Lower lobe of right lung (tissue), 2 donors: ENCODE measurements around the gene NR1I2. TPM values are rescaled to one million over a fixed set of nuclear protein-coding genes. Genes with fewer than 3 reads are reported as not detected.

Experiments
- ATAC-seq, 2 donors: fragments of 200-7000 bp; cut with Tn5 transposase; one replicate each; pipeline ENCODE4 v1.9.1; 2020 to 2022; ENCODE audit warnings: mild to moderate bottlenecking in 2 of 2, moderate library complexity in 2 of 2
- DNase-seq: peaks from one replicate; pipeline ENCODE4 v3.0.0-alpha.2; 2020
- H3K27ac ChIP-seq: fragments of 200-600 bp; one replicate; pipeline ENCODE4 v1.8.0; 2022
- H3K27me3 ChIP-seq: fragments of 200-600 bp; one replicate; pipeline ENCODE4 v1.8.0; 2022; ENCODE audit warnings: low read depth
- H3K36me3 ChIP-seq: fragments of 200-600 bp; one replicate; pipeline ENCODE4 v1.8.0; 2022; ENCODE audit warnings: mild to moderate bottlenecking
- H3K4me1 ChIP-seq: fragments of 200-600 bp; one replicate; pipeline ENCODE4 v1.8.0; 2022
- H3K4me3 ChIP-seq: fragments of 200-600 bp; one replicate; pipeline ENCODE4 v1.8.0; 2022; ENCODE audit warnings: mild to moderate bottlenecking
- H3K9me3 ChIP-seq: fragments of 200-600 bp; one replicate; pipeline ENCODE4 v1.8.0; 2022
- intact Hi-C: fragments of 100-400 bp; cut with DNase I; formaldehyde crosslinking; loops from one replicate; pipeline ENCODE4 v1.11.0; 2022
- total RNA-seq: library from RNA; stranded (reverse); fragmentation: NEBNext Ultra II Directional; extraction: Animal tissue kit (Norgen Biotek cat#: 25700); gene quantifications from one replicate; pipeline ENCODE4 v1.2.1, GENCODE V29; 2021
- TF ChIP-seq, protein P1 (sequence below): fragments of 200-600 bp; IDR thresholded peaks from one replicate; pipeline ENCODE4 v1.8.0; 2022; ENCODE audit warnings: antibody characterized with exemption, mild to moderate bottlenecking
- donor health status: DM: no; HTN: yes; CAD: no; lungs with severe emphysema.

The NR1I2 gene
- total RNA-seq, 1 donor from 2014 or later, result 0.21 TPM

DNA sequence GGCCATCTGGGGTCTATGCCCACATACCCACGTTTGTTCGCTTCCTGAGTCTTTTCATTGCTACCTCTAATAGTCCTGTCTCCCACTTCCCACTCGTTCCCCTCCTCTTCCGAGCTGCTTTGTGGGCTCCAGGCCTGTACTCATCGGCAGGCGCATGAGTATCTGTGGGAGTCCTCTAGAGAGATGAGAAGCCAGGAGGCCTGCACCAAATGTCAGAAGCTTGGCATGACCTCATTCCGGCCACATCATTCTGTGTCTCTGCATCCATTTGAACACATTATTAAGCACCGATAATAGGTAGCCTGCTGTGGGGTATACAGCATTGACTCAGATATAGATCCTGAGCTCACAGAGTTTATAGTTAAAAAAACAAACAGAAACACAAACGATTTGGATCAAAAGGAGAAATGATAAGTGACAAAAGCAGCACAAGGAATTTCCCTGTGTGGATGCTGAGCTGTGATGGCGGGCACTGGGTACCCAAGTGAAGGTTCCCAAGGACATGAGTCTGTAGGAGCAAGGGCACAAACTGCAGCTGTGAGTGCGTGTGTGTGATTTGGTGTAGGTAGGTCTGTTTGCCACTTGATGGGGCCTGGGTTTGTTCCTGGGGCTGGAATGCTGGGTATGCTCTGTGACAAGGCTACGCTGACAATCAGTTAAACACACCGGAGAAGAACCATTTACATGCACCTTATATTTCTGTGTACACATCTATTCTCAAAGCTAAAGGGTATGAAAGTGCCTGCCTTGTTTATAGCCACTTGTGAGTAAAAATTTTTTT is 35.9 kb downstream of the NR1I2 start:
- no peaks in the 10 kb centered on the region for H3K4me1 ChIP-seq
- intact Hi-C loops, result no loop called here
- ATAC-seq, result peak in 1 of 2 donors; percentile 21
- no peak overlapping the region for H3K27ac ChIP-seq
- TF ChIP-seq, protein P1, sequence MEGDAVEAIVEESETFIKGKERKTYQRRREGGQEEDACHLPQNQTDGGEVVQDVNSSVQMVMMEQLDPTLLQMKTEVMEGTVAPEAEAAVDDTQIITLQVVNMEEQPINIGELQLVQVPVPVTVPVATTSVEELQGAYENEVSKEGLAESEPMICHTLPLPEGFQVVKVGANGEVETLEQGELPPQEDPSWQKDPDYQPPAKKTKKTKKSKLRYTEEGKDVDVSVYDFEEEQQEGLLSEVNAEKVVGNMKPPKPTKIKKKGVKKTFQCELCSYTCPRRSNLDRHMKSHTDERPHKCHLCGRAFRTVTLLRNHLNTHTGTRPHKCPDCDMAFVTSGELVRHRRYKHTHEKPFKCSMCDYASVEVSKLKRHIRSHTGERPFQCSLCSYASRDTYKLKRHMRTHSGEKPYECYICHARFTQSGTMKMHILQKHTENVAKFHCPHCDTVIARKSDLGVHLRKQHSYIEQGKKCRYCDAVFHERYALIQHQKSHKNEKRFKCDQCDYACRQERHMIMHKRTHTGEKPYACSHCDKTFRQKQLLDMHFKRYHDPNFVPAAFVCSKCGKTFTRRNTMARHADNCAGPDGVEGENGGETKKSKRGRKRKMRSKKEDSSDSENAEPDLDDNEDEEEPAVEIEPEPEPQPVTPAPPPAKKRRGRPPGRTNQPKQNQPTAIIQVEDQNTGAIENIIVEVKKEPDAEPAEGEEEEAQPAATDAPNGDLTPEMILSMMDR, result no peak
- H3K27me3 ChIP-seq, result no peaks in the 10 kb centered on the region
- H3K4me3 ChIP-seq, result no peak overlapping the region
- no peak for DNase-seq
- H3K36me3 ChIP-seq, result no peaks in the 10 kb centered on the region
- H3K9me3 ChIP-seq, result no peaks in the 10 kb centered on the region

DNA sequence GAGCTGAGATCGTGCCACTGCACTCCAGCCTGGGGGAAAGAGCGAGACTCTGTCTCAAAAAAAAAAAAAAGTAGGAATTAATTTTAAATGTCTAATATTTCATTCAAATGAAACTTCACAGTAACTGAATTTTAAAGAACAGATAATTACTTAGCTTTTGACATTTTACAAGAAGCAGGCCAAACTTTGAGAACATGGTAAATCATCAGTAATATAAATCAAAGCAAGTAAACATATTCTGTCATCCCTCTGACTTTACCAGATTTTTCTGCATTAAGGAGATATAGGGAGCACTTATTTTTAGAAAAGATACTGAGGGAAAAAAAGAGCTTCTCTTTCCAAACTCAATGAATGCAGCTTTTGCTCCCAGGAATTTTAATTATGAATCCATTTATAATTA is 37.0 kb downstream of the NR1I2 start:
- ATAC-seq, result no peak
- Histone ChIP-seq H3K36me3 (no peaks in the 10 kb centered on the region), H3K27ac (no peak overlapping the region), H3K9me3 (no peaks in the 10 kb centered on the region), H3K4me1 (no peaks in the 10 kb centered on the region), H3K27me3 (no peaks in the 10 kb centered on the region), H3K4me3 (no peak overlapping the region)
- DNase-seq, result no peak
- TF ChIP-seq, protein P1, result no peak
- intact Hi-C loops, result no loop called here

GRCh38 chr3:119819806-119820205 is 37.9 kb downstream of the NR1I2 start:
- no peaks in the 10 kb centered on the region for H3K4me1 ChIP-seq
- H3K27ac ChIP-seq, result no peak overlapping the region
- DNase-seq, result no peak
- H3K27me3 ChIP-seq, result no peaks in the 10 kb centered on the region
- H3K36me3 ChIP-seq, result no peaks in the 10 kb centered on the region
- TF ChIP-seq, protein P1, result no peak
- intact Hi-C loops, result no loop called here
- no peak for ATAC-seq
- H3K4me3 ChIP-seq, result no peak overlapping the region
- H3K9me3 ChIP-seq, result no peaks in the 10 kb centered on the region

GRCh38 chr3:119825820-119826219 is 43.9 kb downstream of the NR1I2 start:
- TF ChIP-seq, protein P1, result no peak
- no peak overlapping the region for H3K4me3 ChIP-seq
- intact Hi-C loops, result no loop called here
- H3K27me3 ChIP-seq, result no peaks in the 10 kb centered on the region
- H3K9me3 ChIP-seq, result no peaks in the 10 kb centered on the region
- DNase-seq, result no peak
- H3K4me1 ChIP-seq, result no peaks in the 10 kb centered on the region
- H3K27ac ChIP-seq, result no peak overlapping the region
- ATAC-seq, result no peak
- peaks cover 18% of the 10 kb centered on the region for H3K36me3 ChIP-seq

DNA sequence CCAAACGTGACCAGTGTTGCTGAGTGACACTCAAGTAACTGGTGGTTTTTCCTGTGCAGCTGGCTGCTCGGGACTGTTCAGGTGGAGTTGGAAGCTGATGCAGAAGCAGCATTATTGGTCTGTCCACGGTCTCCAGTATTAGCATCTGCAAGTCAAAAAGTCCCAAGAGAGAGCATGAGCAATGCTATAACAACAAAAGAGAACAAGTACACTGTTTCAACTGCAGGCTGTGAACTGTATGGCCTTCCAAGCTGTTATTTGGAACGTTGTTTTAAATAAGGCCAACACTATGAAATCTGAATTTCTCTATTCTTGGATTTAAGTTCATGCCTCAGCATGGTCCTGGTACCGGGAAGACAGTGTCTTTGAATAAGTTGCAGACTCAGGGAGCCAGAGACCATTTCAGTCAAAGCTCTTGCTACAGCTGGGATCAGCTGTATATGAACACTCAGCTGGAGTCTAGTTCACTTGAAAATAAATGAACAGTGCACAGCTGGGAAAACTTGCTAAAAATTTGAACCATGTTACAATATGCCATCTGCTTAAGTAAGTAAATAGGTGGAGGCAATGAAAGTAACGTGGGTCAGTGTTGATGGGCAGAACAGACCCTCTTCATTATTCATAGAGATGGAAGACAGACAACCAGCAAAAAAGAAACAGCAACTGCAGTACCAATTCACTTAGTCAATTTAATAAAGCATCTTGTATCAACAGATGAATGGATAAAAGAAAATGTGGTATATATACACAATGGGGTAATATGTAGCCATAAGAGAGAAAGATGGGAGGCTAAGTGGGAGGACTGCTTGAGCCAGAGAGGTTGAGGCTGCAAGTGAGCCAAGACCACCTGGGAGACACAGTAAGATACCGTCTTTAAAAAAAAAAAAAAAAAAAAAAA is 45.1 kb downstream of the NR1I2 start:
- ATAC-seq, result no peak
- peaks cover 18% of the 10 kb centered on the region for H3K36me3 ChIP-seq
- intact Hi-C loops, result no loop called here

More for the DNA sequence above, 45.1 kb downstream of the NR1I2 start:
- no peaks in the 10 kb centered on the region for H3K27me3 ChIP-seq
- H3K4me1 ChIP-seq, result no peaks in the 10 kb centered on the region
- no peak overlapping the region for H3K4me3 ChIP-seq
- no peak overlapping the region for H3K27ac ChIP-seq
- no peaks in the 10 kb centered on the region for H3K9me3 ChIP-seq
- no peak for DNase-seq
- TF ChIP-seq, protein P1, result no peak
